OCI-LY3 (cell line): ENCODE data around the gene NRSN2.
"Not testable (repeated sequence)": the region's sequence is repeated elsewhere in the genome, so short reads cannot be mapped to it uniquely, and the experiment has no call there.

Source experiments
- H2AFZ ChIP-seq: fragments of 200-600, 300-600 bp; shearing (Covaris generic); 2 replicates; pipeline ENCODE4 v1.6.0; 2014; ENCODE audit warnings: antibody characterized with exemption, low read depth, low read length
- H3K27ac ChIP-seq: fragments of 200-600, 300-600 bp; sonication (generic); 2 replicates; pipeline ENCODE4 v1.5.1; 2014; ENCODE audit warnings: mild to moderate bottlenecking, low read length, moderate library complexity, mixed read lengths
- H3K27me3 ChIP-seq: fragments of 200-600, 300-600 bp; sonication (generic); 2 replicates; pipeline ENCODE4 v1.6.1; 2014; ENCODE audit warnings: low read depth, low read length, mixed read lengths
- H3K36me3 ChIP-seq: fragments of 200-600, 300-600 bp; sonication (generic); replicated peaks from 2 replicates; pipeline ENCODE3; 2014; ENCODE audit warnings: low read depth, low read length, mixed read lengths
- H3K4me1 ChIP-seq: fragments of 300-600, 200-600 bp; sonication (generic); 2 replicates; pipeline ENCODE4 v1.6.1; 2014; ENCODE audit warnings: low read length, mixed read lengths
- H3K4me2 ChIP-seq: fragments of 200-600, 300-600 bp; sonication (generic); 2 replicates; pipeline ENCODE4 v1.6.1; 2014; ENCODE audit warnings: low read length, mixed read lengths
- H3K4me3 ChIP-seq: fragments of 300-600, 200-600 bp; sonication (generic); 2 replicates; pipeline ENCODE4 v1.5.1; 2014; ENCODE audit warnings: antibody characterized with exemption, mild to moderate bottlenecking, low read length, moderate library complexity
- H3K79me2 ChIP-seq: fragments of 300-600, 200-600 bp; shearing (Covaris generic); 2 replicates; pipeline ENCODE4 v1.6.1; 2014; ENCODE audit warnings: mild to moderate bottlenecking, low read length, mixed read lengths
- H3K9ac ChIP-seq: fragments of 300-600, 200-600 bp; shearing (Covaris generic); 2 replicates; pipeline ENCODE4 v1.6.0; 2014; ENCODE audit warnings: mild to moderate bottlenecking, low read length, moderate library complexity
- H3K9me3 ChIP-seq: fragments of 200-600, 300-600 bp; shearing (Covaris generic); 2 replicates; pipeline ENCODE4 v1.6.1; 2014; ENCODE audit warnings: low read length, mixed read lengths; ENCODE audit not compliant: insufficient read depth
- H4K20me1 ChIP-seq: fragments of 200-600, 300-600 bp; sonication (generic); 2 replicates; pipeline ENCODE4 v1.6.1; 2016; ENCODE audit warnings: low read length, mixed read lengths; ENCODE audit not compliant: insufficient read depth
- CTCF ChIP-seq: fragments of 200-600, 300-600 bp; sonication (generic); IDR thresholded peaks from 2 replicates; pipeline ENCODE4 v1.5.1; 2014; ENCODE audit warnings: antibody characterized with exemption, low read length, low read depth
- EZH2phosphoT487 ChIP-seq: fragments of 200-600 bp; shearing (Covaris generic); IDR thresholded peaks from 2 replicates; pipeline ENCODE4 v1.6.1; 2018; ENCODE audit warnings: antibody characterized with exemption, mixed run types, low read depth

The NRSN2 gene

GRCh38 chr20:387520-387919 is 40.6 kb downstream of the NRSN2 start:
- Histone ChIP-seq H3K9me3 (no peaks in the 10 kb centered on the region), H3K4me2 (no peak overlapping the region), H4K20me1 (peaks cover 26% of the 10 kb centered on the region), H3K27ac (no peak overlapping the region), H3K36me3 (peaks cover 58% of the 10 kb centered on the region), H3K4me1 (peaks cover 3% of the 10 kb centered on the region), H2AFZ (no peak overlapping the region), H3K27me3 (no peaks in the 10 kb centered on the region), H3K79me2 (peaks cover 35% of the 10 kb centered on the region), H3K4me3 (no peak overlapping the region), H3K9ac (no peak overlapping the region)
- no peak for TF ChIP-seq EZH2phosphoT487
- TF ChIP-seq CTCF, result no peak

- Histone ChIP-seq H3K36me3 (peaks cover 63% of the 10 kb centered on the region), H3K9ac (no peak overlapping the region), H3K79me2 (peaks cover 27% of the 10 kb centered on the region), H3K27ac (no peak overlapping the region), H3K4me2 (no peak overlapping the region), H3K27me3 (no peaks in the 10 kb centered on the region), H4K20me1 (peaks cover 18% of the 10 kb centered on the region), H3K4me1 (no peaks in the 10 kb centered on the region), H2AFZ (no peak overlapping the region), H3K9me3 (no peaks in the 10 kb centered on the region), H3K4me3 (no peak overlapping the region)
- TF ChIP-seq CTCF, result no peak
- TF ChIP-seq EZH2phosphoT487, result no peak
Observed at GRCh38 chr20:388034-388994, 41.4 kb downstream of the NRSN2 start.

GRCh38 chr20:389220-389619 is 42.3 kb downstream of the NRSN2 start:
- Histone ChIP-seq H2AFZ (no peak overlapping the region), H3K4me1 (no peaks in the 10 kb centered on the region), H3K4me2 (no peak overlapping the region), H3K4me3 (no peak overlapping the region), H3K79me2 (peaks cover 19% of the 10 kb centered on the region), H3K9ac (no peak overlapping the region), H3K9me3 (no peaks in the 10 kb centered on the region), H3K27me3 (no peaks in the 10 kb centered on the region), H3K36me3 (peaks cover 67% of the 10 kb centered on the region), H3K27ac (no peak overlapping the region), H4K20me1 (peaks cover 9% of the 10 kb centered on the region; the same call in 1 of the 2 replicates)
- TF ChIP-seq EZH2phosphoT487 (no peak), CTCF (no peak)

GRCh38 chr20:391041-391711 is 44.3 kb downstream of the NRSN2 start:
- Histone ChIP-seq H2AFZ (no peak overlapping the region), H3K36me3 (peaks cover 73% of the 10 kb centered on the region), H3K27me3 (no peaks in the 10 kb centered on the region), H4K20me1 (peaks cover 5% of the 10 kb centered on the region; the same call in 1 of the 2 replicates), H3K4me1 (no peaks in the 10 kb centered on the region), H3K4me3 (no peak overlapping the region), H3K27ac (no peak overlapping the region), H3K9me3 (no peaks in the 10 kb centered on the region), H3K79me2 (peaks cover 6% of the 10 kb centered on the region; the same call in 1 of the 2 replicates), H3K9ac (no peak overlapping the region), H3K4me2 (no peak overlapping the region)
- no peak for TF ChIP-seq CTCF
- TF ChIP-seq EZH2phosphoT487, result no peak

- not testable (repeated sequence) for H4K20me1 ChIP-seq, H3K4me1 ChIP-seq, H3K9me3 ChIP-seq, H3K4me2 ChIP-seq, H3K79me2 ChIP-seq, H2AFZ ChIP-seq, H3K27ac ChIP-seq, H3K4me3 ChIP-seq, H3K9ac ChIP-seq, H3K27me3 ChIP-seq
- H3K36me3 ChIP-seq, result peaks cover 73% of the 10 kb centered on the region
Observed at GRCh38 chr20:393296-393695, 46.4 kb downstream of the NRSN2 start.
